HG02571 (cell line): ENCODE measurements around the gene PTAFR.

Experiments
- ATAC-seq: cut with Tn5 transposase; IDR thresholded peaks from one replicate; pipeline ENCODE4 v1.9.1; 2021; ENCODE audit warnings: mild to moderate bottlenecking, moderate library complexity; ENCODE audit not compliant: unreplicated experiment

The PTAFR gene

DNA sequence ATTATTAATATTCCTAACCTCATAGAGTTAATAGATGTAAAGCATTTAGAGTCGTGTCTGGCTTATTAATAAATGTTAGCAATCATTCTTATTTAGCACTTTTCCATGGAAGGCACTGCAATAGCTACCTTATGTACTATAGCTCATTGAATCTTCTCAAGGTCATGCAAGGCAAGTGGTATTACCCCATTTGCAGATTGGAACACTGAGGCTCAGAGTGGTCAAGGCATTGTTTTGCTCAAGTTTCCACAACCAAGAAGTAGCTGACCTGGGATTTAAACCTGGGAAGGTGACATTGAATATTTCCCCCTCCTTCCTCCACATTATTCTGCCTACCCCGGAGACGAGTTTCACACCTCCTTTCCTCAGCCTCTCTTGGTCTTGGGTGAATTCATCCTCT is 50.3 kb downstream of the PTAFR start:
- ATAC-seq: no peak

DNA sequence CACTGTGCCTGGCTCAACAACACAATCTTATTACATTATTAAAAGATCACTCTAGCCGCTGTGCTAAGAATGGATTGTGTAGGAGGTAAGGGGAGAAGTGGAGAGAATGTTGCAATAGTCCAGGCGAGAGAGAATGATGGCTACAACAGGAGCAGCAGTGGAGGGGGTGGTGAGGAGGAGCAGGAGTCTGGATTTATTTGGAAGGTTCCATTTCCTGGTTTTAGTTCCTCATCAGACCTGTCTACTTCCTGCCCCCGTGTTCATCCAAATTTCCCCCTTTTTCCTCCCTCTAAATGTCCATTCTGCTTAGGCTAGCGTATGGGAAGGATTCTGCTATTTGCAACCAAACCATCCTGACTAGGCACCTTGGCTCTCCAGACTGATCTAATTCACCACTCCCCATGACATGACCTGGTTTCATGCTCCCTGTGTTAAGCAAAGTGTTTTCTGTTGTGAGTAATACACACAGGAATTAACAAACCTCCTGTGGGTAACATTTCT is 53.0 kb downstream of the PTAFR start:
- no peak for ATAC-seq

DNA sequence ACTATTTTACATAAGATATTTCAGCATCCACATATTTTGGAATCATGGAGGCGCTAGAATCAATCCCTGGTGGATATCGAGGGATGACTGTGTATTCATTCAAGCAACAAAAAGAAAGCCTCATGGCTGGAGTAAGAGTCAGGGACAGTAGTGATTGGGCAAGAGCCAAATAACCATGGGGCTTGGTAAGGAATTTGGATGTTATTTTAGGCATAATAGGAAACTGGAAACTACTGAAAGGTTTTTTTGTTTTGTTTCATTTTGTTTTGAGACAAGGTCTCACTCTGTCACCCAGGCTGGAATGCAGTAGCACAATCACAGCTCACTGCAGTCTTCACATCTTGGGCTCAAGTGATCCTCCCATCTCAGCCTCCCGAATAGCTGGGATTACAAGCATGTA is 54.3 kb downstream of the PTAFR start:
- ATAC-seq: no peak

DNA sequence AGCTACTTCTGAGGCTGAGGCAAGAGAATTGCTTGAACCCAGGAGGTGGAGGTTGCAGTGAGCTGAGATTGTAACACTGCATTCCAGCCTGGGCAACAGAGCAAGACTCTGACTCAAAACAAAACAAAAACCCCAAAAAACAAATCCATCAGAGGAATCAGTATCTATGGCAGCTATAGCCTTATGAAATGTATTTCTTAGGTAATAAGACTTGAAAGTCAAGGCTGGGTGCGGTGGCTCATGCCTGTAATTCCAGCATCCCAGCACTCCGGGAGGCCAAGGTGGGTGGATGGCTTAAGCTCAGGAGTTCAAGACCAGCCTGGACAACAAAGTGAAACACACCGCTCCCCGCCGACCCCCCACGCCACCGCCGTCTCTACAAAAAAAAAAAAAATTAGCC is 56.9 kb downstream of the PTAFR start:
- ATAC-seq: no peak

DNA sequence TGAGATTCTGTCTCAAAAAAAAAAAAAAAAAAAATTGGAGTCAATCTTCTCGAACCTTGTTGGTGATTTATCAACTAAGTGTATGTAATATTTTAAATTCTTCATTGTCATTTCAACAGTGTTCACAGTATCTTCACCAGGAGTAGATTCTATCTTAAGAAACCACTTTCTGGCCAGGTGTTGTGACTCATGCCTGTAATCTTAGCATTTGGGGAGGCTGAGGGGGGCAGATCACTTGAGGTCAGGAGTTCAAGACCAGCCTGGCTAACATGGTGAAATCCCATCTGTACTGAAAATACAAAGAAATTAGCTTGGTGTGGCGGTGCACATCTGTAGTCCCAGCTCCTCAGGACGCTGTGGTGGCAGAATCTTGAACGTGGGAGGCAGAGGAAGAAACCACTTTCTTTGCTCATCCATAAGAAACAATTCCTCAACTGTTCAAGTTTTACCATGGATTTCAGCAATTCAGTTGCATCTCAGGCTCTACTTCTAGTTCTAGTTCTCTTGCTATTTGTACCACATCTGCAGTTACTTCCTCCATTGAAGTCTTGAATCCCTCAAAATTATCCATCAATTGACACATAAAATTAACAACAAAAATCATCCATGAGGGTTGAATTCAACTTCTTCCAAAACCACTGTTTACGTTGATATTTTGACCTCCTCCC is 57.7 kb downstream of the PTAFR start:
- ATAC-seq: no peak

DNA sequence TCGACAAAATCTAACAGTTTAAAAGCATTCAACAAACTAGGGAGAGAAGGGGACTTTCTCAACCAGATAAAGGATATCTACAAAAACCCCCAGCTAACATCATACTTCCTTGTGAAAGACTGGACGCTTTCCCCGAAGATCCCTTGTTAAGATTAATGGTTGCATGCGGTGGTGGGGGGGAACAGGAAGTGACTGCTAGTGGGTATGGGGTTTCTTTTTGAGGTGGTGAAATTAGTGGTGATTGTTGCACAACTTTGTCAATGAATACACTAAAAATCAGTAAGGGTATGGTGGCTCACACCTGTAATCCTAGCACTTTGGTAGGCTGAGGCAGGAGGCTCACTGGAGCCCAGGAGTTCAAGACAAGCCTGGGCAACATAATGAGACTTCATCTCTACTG is 61.2 kb downstream of the PTAFR start:
- ATAC-seq: no peak

DNA sequence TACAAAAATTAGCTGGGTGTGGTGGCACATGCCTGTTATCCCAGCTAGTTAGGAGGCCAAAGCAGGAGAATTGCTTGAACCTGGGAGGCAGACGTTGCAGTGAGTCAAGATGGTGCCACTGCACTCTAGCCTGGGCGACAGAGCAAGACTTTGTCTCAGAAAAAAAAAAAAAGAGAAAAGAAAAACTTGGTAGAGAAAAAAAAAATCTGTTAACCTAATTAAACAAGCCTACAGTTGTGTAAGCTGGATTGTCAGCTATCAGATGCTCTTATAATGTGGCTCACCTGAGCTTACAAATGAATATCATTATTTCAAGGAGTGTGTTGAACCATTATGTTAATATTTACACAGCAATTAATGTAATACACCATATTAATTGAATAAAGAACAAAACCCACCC is 61.6 kb downstream of the PTAFR start:
- ATAC-seq: no peak

DNA sequence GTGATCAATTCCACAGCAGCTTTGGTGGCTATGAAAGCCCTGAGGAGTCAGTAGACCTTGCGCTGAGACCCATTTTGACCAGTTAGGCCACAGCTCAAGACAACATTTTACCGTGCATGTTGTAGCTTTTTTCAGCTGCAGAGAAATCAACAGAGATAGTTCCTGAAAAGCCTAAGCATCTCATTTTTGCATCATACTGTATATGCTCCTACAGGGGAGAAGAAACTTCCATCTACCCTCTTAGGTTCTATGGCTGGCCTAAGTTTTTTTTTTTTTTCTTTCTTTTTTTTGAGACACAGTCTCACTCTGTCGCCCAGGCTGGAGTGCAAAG is 63.3 kb downstream of the PTAFR start:
- no peak for ATAC-seq

DNA sequence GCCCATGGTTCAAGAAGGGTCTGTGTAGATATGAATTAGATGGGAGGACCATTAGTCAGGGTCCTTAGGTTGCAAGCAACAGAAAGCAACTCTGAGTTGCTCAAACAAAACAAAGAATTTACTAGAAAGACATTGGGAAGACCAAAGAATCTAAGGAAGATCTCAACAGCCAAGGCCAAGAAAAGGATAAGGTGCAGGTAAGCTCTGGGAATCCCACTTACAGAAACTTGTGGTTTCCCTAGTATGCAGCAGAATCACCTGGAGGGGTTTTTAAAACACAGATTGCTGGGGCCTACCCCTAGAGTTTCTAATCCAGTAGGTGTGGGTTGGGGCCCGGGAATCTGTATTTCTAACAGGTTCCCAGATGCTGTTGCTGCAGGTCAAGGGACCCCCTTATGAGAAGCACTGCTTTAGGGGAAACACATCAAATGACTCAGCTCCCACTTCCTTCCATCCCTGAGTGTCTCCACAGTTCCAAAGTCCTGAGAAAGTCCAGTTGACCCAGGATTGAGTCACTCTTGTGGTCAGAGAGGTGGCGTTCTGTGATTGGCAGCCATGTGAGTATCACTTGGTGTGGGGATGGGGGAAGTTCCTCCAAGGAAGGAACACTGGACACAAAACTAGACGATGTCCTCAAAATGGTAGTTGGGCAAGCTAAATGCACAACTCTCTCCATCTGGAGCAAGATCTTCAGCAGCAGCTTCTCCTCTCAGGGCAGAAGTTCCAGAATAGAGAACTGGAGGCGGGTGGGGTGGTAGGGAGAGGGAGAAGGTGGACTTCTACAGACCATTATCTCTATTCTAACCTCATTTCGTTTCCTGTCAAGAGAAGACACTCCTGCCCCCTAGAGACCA is 63.9 kb downstream of the PTAFR start:
- no peak for ATAC-seq

DNA sequence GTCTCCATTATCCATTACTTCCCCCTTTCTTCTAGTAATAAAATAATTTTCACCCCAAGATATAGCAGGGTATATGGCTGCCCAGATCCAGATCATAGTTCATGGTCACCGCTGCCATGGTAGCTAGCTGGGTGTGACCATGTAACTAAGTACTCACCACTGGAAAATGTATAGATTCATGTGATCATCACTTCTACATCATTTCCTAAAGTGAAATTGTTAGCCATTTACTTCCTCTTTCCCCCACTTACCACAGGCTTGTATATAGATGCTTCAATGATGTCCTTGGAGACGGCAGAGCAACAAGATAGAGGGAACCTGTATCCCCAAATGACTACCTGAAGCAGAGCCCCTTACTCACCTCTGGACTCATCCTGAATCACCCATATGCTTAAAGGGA is 65.3 kb downstream of the PTAFR start:
- ATAC-seq: no peak

DNA sequence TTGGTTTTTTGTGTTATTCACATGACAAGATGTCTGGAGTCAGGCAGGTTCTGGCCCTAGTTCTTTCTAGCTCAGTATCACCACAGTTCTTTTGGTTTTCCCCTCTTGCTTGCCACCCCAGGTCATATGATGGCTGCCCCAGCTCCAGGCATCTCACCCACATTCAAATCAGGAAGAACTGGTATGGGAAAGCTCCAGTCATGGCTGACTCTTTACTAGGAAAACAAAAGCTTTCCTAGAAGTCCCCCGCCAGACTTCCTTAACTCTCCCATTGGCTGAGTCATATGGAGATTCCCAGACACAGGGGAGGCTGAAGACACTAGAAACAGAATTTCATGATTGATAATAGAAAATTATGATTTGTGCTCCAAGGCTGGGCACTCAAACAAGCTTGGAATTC is 65.9 kb downstream of the PTAFR start:
- no peak for ATAC-seq

DNA sequence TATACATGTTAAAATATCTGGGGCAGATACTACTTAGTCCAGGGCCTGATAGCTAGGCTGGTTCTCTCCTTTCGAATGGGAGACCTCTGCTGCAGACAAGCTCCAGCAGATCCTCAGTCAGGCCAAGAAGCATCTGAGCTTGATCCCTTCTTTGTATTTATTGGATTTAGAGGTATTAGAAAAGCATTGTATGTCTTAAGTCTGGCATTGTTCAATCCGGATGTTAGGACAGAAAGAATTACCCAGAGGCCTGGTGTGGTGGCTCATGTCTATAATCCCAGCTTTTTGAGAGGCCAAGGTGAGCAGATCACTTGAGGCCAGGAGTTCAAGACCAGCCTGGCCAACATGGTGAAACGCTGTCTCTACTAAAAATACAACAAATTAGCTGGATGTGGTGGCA is 66.9 kb downstream of the PTAFR start:
- ATAC-seq: no peak

DNA sequence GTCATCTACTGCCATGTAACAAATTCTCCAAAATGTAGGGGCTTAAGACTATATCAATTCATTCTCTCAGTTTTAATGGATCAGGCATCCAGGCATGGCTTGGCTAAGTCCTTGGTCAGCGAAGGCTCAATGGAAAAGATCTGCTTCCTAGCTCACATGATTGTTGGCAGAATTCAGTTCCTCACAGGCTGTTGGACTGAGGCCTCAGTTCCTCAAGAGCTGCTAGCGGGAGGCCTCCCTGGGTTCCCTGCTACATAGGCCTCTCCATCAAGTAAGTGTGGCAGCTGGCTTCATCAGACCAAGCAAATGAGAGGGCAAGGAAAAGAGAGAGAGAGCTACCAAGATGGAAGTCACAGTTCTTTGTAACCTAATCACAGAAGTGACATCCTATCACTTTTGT is 68.5 kb downstream of the PTAFR start:
- ATAC-seq: no peak

DNA sequence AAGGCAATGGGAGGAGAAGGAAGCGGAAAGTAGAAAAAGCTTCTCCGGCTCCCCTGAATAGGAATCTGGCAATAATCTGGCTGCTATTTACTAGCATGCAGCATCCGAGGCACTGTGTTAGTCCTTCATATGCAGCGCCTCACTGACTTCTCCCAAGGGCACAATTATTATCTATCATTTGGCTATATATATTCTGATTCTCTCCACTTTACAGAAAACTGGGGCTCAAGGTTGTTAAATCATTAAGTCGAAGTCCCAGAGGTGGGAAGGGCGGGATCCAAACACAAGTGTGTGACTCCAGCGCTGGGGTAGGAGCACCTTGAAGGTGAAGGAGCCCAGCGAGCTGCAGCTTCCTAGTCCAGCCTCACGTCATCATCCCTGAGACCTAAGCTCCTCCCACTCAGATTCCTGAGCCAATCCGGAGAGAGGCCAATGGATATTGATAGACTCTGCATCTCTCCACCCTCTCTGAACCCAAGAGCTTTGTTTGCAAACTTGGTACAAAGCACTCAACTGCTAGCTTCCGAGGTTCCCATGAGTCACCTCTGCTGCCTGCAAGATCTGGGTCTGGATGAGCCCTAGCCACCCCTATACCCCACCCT is 71.5 kb downstream of the PTAFR start:
- no peak for ATAC-seq

DNA sequence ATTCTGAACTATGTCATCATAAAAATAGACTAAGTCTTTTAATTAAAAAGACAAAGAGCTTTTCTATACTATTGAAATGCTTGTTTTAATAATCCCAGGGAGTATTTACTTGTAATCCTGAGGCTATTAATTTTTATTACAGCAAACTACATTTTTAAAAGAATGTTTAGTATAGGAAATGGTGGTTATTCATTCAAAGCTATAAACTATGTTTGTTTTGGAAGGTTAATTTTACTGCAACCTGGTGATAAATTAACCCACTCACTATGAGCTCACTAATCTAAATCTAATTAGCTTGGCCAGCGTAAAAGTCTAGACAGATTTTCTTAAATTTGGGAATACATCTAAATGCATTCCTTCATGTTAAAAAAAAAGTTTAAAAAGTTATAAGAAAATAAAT is 74.3 kb downstream of the PTAFR start:
- ATAC-seq: no peak

DNA sequence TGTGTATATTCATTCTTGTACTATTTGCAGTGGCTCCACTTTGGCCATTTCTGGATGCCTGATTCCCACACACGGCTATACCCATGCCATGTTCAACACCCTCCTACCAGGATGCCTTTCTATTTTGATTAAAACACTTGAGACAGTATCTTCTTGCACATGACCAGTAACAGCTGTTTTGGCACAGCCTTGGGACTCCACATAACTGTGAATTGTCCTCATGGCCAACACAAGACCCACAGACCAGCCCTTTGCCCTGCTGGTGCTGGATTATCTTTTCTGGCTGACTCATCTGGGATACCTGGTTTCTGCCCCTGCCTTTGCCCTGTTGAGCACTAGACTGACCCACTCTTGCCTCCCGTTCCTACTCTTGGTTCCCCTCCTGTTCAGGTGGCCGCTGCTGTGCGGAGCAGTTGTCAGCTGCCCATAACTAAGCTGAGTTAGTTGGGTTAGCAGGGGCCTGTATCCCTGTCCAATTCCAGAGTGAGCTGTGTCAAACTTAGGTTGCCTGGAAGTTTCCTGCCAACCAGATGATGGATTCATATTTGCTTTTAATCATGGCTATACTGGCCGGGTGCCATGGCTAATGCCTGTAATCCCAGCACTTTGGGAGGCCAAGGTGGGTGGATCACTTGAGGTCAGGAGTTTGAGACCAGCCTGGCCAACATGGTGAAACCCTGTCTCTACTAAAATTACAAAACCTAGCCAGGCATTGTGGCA is 77.3 kb downstream of the PTAFR start:
- no peak for ATAC-seq
